H1 (cell line): Measurements from ENCODE around the gene ATXN1L. TPM values are rescaled to one million over a fixed set of nuclear protein-coding genes. Genes with fewer than 3 reads are reported as not detected.

ENCODE experiments used
- CTCF ChIA-PET: fragments of 300-600 bp; sonication (Branson Sonifier 250); formaldehyde crosslinking; loops from one replicate; lab custom pipeline; 2021; ENCODE audit not compliant: partially characterized antibody; lab: Charles Lee
- POLR2A ChIA-PET: fragments of 300-600 bp; sonication (Branson Sonifier 250); formaldehyde crosslinking; loops from one replicate; lab custom pipeline; 2021; ENCODE audit warnings: inconsistent platforms; ENCODE audit not compliant: partially characterized antibody; lab: Charles Lee
- DNase-seq, 2 experiments: peaks; one replicate each; pipeline versions ENCODE4 v3.0.0 to v3.0.0-alpha.2; 2010 to 2022; ENCODE audit warnings: low spot score in 2 of 2, low read depth in 1 of 2, mixed read lengths in 1 of 2
- FAIRE-seq: peaks from 2 replicates; lab custom pipeline; 2011; peaks lifted over from hg19 to GRCh38; lab: Jason Lieb, UNC
- H2AFZ ChIP-seq: 2 replicates; pipeline ENCODE4 v1.8.1; 2012; ENCODE audit warnings: low read length, inconsistent platforms
- H2AK5ac ChIP-seq: 2 replicates; pipeline ENCODE4 v1.6.1; 2013; ENCODE audit warnings: low read depth, low read length
- H2BK120ac ChIP-seq: replicated peaks from 2 replicates; pipeline ENCODE3; 2013; ENCODE audit warnings: low read depth, low read length, inconsistent platforms
- H2BK12ac ChIP-seq: 2 replicates; pipeline ENCODE4 v1.6.1; 2013; ENCODE audit warnings: low read depth, low read length
- H2BK15ac ChIP-seq: 2 replicates; pipeline ENCODE4 v1.6.1; 2013; ENCODE audit warnings: low read length
- H2BK20ac ChIP-seq: 2 replicates; pipeline ENCODE4 v1.6.1; 2013; ENCODE audit warnings: low read length
- H2BK5ac ChIP-seq: 2 replicates; pipeline ENCODE4 v1.6.1; 2013; ENCODE audit warnings: low read depth, low read length
- H3K14ac ChIP-seq: 2 replicates; pipeline ENCODE4 v1.6.1; 2013; ENCODE audit warnings: inconsistent platforms; ENCODE audit not compliant: insufficient read length
- H3K18ac ChIP-seq: 2 replicates; pipeline ENCODE4 v1.6.1; 2013; ENCODE audit warnings: low read length; ENCODE audit errors: extremely low read depth
- H3K23ac ChIP-seq: 2 replicates; pipeline ENCODE4 v1.6.1; 2013; ENCODE audit warnings: inconsistent platforms; ENCODE audit not compliant: insufficient read length
- H3K23me2 ChIP-seq: 2 replicates; pipeline ENCODE4 v1.6.1; 2013; ENCODE audit warnings: low read depth, low read length
- H3K27ac ChIP-seq: 2 replicates; pipeline ENCODE4 v1.6.1; 2011; ENCODE audit warnings: low read depth, low read length, inconsistent platforms
- H3K27me3 ChIP-seq, 4 experiments: replicated peaks in 1 of 4; 1 replicate in 1 of 4; 2 replicates in 3 of 4; pipeline versions ENCODE4 v1.6.1 to v1.8.1; 2011 to 2013; ENCODE audit warnings: low read length in 3 of 4, mild to moderate bottlenecking in 3 of 4, inconsistent platforms in 2 of 4, mixed read lengths in 2 of 4, moderate library complexity in 1 of 4; ENCODE audit not compliant: control insufficient read depth in 3 of 4, insufficient read depth in 3 of 4; ENCODE audit errors: extremely low read depth in 1 of 4
- H3K36me3 ChIP-seq, 4 experiments: 2 replicates each; pipeline versions ENCODE4 v1.6.1 to v1.8.1; 2011 to 2013; ENCODE audit warnings: mild to moderate bottlenecking in 4 of 4, low read length in 3 of 4, moderate library complexity in 2 of 4, control low read depth in 1 of 4, inconsistent platforms in 1 of 4; ENCODE audit not compliant: insufficient read depth in 4 of 4, control insufficient read depth in 2 of 4
- H3K4ac ChIP-seq: replicated peaks from 2 replicates; pipeline ENCODE3; 2013; ENCODE audit warnings: low read length, low read depth, mixed read lengths, inconsistent platforms; ENCODE audit not compliant: insufficient read length
- H3K4me1 ChIP-seq, 4 experiments: replicated peaks in 1 of 4; 1 replicate in 1 of 4; 2 replicates in 3 of 4; pipeline versions ENCODE4 v1.6.1 to v1.8.1; 2011 to 2013; ENCODE audit warnings: low read length in 3 of 4, inconsistent platforms in 2 of 4, mixed read lengths in 1 of 4; ENCODE audit not compliant: insufficient read depth in 4 of 4, control insufficient read depth in 3 of 4
- H3K4me2 ChIP-seq, 2 experiments: 2 replicates each; pipeline versions ENCODE4 v1.6.1 to v1.8.1; 2011 to 2013; ENCODE audit warnings: low read depth in 2 of 2, low read length in 2 of 2, control low read depth in 1 of 2, inconsistent platforms in 1 of 2, mild to moderate bottlenecking in 1 of 2; ENCODE audit not compliant: insufficient read depth in 1 of 2
- H3K4me3 ChIP-seq, 4 experiments: fragments of 200-600, 300-600 bp in 1 of 4; sonication (generic), shearing (Covaris generic), sonication (Bioruptor Twin) in 1 of 4; 2 replicates each; pipeline versions ENCODE4 v1.5.1 to v1.8.1; 2011 to 2016; ENCODE audit warnings: low read length in 4 of 4, low read depth in 3 of 4, control low read depth in 2 of 4, inconsistent platforms in 2 of 4, mild to moderate bottlenecking in 2 of 4, mixed read lengths in 1 of 4, moderate library complexity in 1 of 4; ENCODE audit not compliant: insufficient read depth in 2 of 4; ENCODE audit errors: extremely low read depth in 1 of 4
- H3K56ac ChIP-seq: replicated peaks from 2 replicates; pipeline ENCODE3; 2013; ENCODE audit warnings: low read depth, mild to moderate bottlenecking, mixed read lengths, low read length, inconsistent platforms; ENCODE audit not compliant: insufficient read length
- H3K79me1 ChIP-seq: 2 replicates; pipeline ENCODE4 v1.6.1; 2013; ENCODE audit warnings: low read depth, low read length, control low read depth
- H3K79me2 ChIP-seq, 2 experiments: 2 replicates each; pipeline versions ENCODE4 v1.6.1 to v1.8.1; 2012 to 2013; ENCODE audit warnings: low read length in 2 of 2, mild to moderate bottlenecking in 2 of 2, inconsistent platforms in 1 of 2; ENCODE audit not compliant: insufficient read depth in 2 of 2, control insufficient read depth in 1 of 2
- H3K9ac ChIP-seq, 4 experiments: replicated peaks in 1 of 4; 1 replicate in 1 of 4; 2 replicates in 3 of 4; pipeline versions ENCODE4 v1.6.1 to v1.8.1; 2011 to 2013; ENCODE audit warnings: low read depth in 3 of 4, low read length in 3 of 4, control low read depth in 2 of 4, mild to moderate bottlenecking in 2 of 4, moderate library complexity in 2 of 4, inconsistent platforms in 1 of 4; ENCODE audit errors: extremely low read depth in 1 of 4
- H3K9me3 ChIP-seq, 2 experiments: 2 replicates each; pipeline versions ENCODE4 v1.6.1 to v1.8.1; 2012 to 2013; ENCODE audit warnings: mild to moderate bottlenecking in 2 of 2, moderate library complexity in 2 of 2, control low read depth in 1 of 2, inconsistent platforms in 1 of 2, low read depth in 1 of 2, low read length in 1 of 2, mixed read lengths in 1 of 2; ENCODE audit not compliant: insufficient read depth in 2 of 2
- H4K20me1 ChIP-seq, 2 experiments: replicated peaks in 1 of 2; 2 replicates each; pipeline versions ENCODE3 to v1.8.1; 2011 to 2013; ENCODE audit warnings: inconsistent platforms in 2 of 2, low read length in 2 of 2, mild to moderate bottlenecking in 1 of 2; ENCODE audit not compliant: insufficient read depth in 2 of 2, control insufficient read depth in 1 of 2
- H4K5ac ChIP-seq: 2 replicates; pipeline ENCODE4 v1.6.1; 2013; ENCODE audit warnings: low read length, low read depth, mixed read lengths, inconsistent platforms; ENCODE audit not compliant: insufficient read length
- H4K8ac ChIP-seq: 2 replicates; pipeline ENCODE4 v1.8.0; 2013; ENCODE audit warnings: mild to moderate bottlenecking, moderate library complexity, low read length, inconsistent platforms; ENCODE audit not compliant: insufficient read depth; ENCODE audit errors: extremely low read depth
- H4K91ac ChIP-seq: replicated peaks from 2 replicates; pipeline ENCODE3; 2013; ENCODE audit warnings: low read length, mixed read lengths, inconsistent platforms; ENCODE audit not compliant: insufficient read length
- CEBPB ChIP-seq: IDR thresholded peaks from 2 replicates; pipeline ENCODE4 v1.6.1; 2012; ENCODE audit warnings: low read depth, low read length
- CTCF ChIP-seq, 3 experiments: IDR thresholded peaks; 1 replicate in 2 of 3; 2 replicates in 1 of 3; pipeline versions ENCODE4 v1.5.1 to v1.6.1; 2011; ENCODE audit warnings: low read length in 3 of 3, mild to moderate bottlenecking in 3 of 3, inconsistent platforms in 2 of 3, low read depth in 1 of 3, moderate library complexity in 1 of 3; ENCODE audit not compliant: insufficient read depth in 1 of 3; ENCODE audit errors: control extremely low read depth in 1 of 3
- RFX5 ChIP-seq: IDR thresholded peaks from 2 replicates; pipeline ENCODE4 v1.6.1; 2011; ENCODE audit warnings: low read depth, low read length, improper control_type of control experiment, borderline replicate concordance
- YY1 ChIP-seq: IDR thresholded peaks from 2 replicates; pipeline ENCODE4 v1.6.1; 2011; ENCODE audit warnings: low read depth, mild to moderate bottlenecking, low read length
- WGBS, 2 experiments: shearing (Covaris generic) in 1 of 2; methylation state at CpG; one replicate each; pipeline versions ENCODE4 v1.1.6 to v1.1.7; 2013 to 2015; ENCODE audit warnings: low lambda C conversion rate in 2 of 2, mixed read lengths in 2 of 2, inconsistent platforms in 1 of 2, low coverage in 1 of 2, missing lambda C conversion rate in 1 of 2; ENCODE audit not compliant: insufficient replicate concordance in 2 of 2, insufficient coverage in 1 of 2, insufficient read length in 1 of 2; ENCODE audit errors: extremely low coverage in 1 of 2, missing lambda C conversion rate in 1 of 2; 5-methylcytosine and 5-hydroxymethylcytosine counted together
- polyA plus RNA-seq, 7 experiments: library from polyadenylated mRNA; depleted of rRNA in 3 of 7; stranded (reverse) in 5 of 7; unstranded in 2 of 7; fragments of >200 nt in 5 of 7; fragments of 200-250 nt in 2 of 7; gene quantifications; 1 replicate in 5 of 7; 2 replicates in 1 of 7; 4 replicates in 1 of 7; pipeline versions ENCODE4 v1.2.1 to v1.2.3, GENCODE V29; 2011 to 2013; ENCODE audit warnings: missing spikeins in 2 of 7, mixed read lengths in 2 of 7
- total RNA-seq: library from RNA; stranded (reverse); fragmentation: NEBNext Ultra II Directional; extraction: Animal tissue kit (Norgen Biotek cat#: 25700); gene quantifications from 2 replicates; pipeline ENCODE4 v1.2.1, GENCODE V29; 2021

ATXN1L gene
- total and polyA plus RNA-seq, 2 of the 8 experiments (the other 6 are each of a cell fraction or from before 2014, with no cell fraction given) = 12.1 to 23.8 TPM

- no peak overlapping the region; the same call in 1 of the 2 replicates for H3K27ac ChIP-seq
- CTCF ChIA-PET = interaction anchor here (0.6 to 0.8 kb wide), 3 partner anchors 9 to 97 kb away, joined by 3 read pairs; no protein-coding TSS in a partner anchor
These were observed 22.2 kb downstream of the ATXN1L start for GRCh38 chr16:71867939-71868338.

More at GRCh38 chr16:71867939-71868338, 22.2 kb downstream of the ATXN1L start:
- H3K14ac ChIP-seq = no peak overlapping the region
- H3K79me2 ChIP-seq = no peaks in the 10 kb centered on the region
- H3K27me3 ChIP-seq = no peaks in the 10 kb centered on the region
- no peak overlapping the region for H2BK5ac ChIP-seq
- H2AK5ac ChIP-seq = no peak overlapping the region
- H3K79me1 ChIP-seq = no peaks in the 10 kb centered on the region
- peaks cover 0 to 25% (median 4%) of the 10 kb centered on the region in 4 experiments; a peak in 3 of 8 replicates for H3K36me3 ChIP-seq
- H3K56ac ChIP-seq = no peak overlapping the region
- no peak overlapping the region for H3K4me3 ChIP-seq
- H3K9me3 ChIP-seq = no peaks in the 10 kb centered on the region
- no peak overlapping the region for H3K4me2 ChIP-seq
- H2BK15ac ChIP-seq = no peak overlapping the region
- no peak overlapping the region for H2BK20ac ChIP-seq
- 87% methylated on average over 3 of the region's 3 CpGs; no CpG with 5 or more reads in 1 of the 2 experiments for WGBS, 2 experiments
- H3K23me2 ChIP-seq = no peaks in the 10 kb centered on the region
- no peak overlapping the region for H2BK120ac ChIP-seq
- DNase-seq (no peak), FAIRE-seq (no peak)
- no peaks in the 10 kb centered on the region for H3K4me1 ChIP-seq
- no peak overlapping the region for H4K8ac ChIP-seq
- H3K23ac ChIP-seq = no peak overlapping the region
- H4K91ac ChIP-seq = no peak overlapping the region
- peaks cover 0 to 3% of the 10 kb centered on the region in 2 experiments for H4K20me1 ChIP-seq
- POLR2A ChIA-PET = interaction anchor here (1.6 kb wide), 1 partner anchor 26 kb away, joined by 3 read pairs; no protein-coding TSS in a partner anchor
- no peak overlapping the region for H2BK12ac ChIP-seq
- H4K5ac ChIP-seq = no peak overlapping the region
- TF ChIP-seq YY1 (no peak), RFX5 (no peak), CEBPB (no peak), CTCF (IDR thresholded peaks at IDR 0.05; ENCODE audit: control extremely low read depth in 1 of 3, insufficient read depth in 1 of 3, low read depth in 1 of 3, low read length in 3 of 3) (peak in 1 of 3 experiments; percentile 33; a peak in 1 of 4 replicates)
- TF ChIP-seq, all 59 proteins: peak for 1
- Histone ChIP-seq H3K4ac (no peak overlapping the region), H3K9ac (no peak overlapping the region), H3K18ac (no peak overlapping the region), H2AFZ (no peak overlapping the region)
